ENCODE measurements around the gene GPR39.

DNA sequence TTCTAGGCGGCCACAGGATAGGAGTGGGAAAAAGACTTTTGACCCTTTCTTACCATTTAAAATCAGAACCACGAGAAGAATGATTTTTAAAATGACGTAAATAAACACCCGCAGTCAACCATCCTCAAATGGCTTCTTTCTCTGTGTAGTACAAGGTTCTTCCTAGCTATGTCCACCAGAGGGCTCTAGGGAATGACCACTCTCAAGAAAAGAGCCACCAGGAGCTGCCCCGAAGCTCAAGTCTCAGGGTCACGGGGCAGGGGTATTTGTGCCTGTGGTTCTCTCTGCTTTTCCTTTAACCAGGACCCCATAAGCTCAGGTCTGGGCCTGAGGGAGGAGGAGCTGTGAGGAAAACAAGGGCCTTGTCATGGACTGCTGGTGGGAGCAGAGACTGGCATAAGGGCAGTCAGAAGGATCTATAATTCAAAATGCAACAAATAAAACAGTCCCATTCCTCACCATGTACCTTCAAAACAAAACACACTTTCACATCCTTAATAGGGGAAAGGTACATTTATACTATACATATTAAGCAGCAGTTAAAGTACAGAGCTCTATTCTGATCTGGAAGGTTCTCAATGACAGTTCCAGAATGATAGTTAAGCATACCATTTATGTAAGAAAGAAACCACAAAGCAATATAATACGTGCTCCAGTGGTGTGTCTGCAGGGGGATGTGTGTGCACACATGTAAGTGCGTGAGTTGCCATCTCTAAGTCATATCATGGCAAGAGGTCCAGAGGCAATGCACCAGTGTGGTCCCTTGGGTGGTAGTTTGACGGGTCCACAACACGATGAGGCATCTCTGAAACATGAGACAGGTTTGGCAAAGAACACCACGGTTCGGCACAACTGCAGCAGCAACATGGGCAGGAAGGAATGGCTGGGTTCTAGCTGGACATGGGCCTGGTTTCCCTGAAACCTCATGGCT lies 234.8 kb downstream of the GPR39 start:
- TF ChIP-seq CTCF (IDR thresholded peaks at IDR 0.05) (peak in 3 of 6 experiments; percentile 18 to 60 (median 18)), POLR2A (IDR thresholded peaks at IDR 0.05) (no peak)

All from esophagus squamous epithelium (tissue), 4 donors.